ENCODE results near the gene GPR151. TPM values are rescaled to one million over a fixed set of nuclear protein-coding genes. Genes with fewer than 3 reads are reported as not detected.

Gene GPR151
- total RNA-seq, 3 donors from 2014 or later (not counting 1 experiment from before 2014, with no cell fraction given), result not detected

DNA sequence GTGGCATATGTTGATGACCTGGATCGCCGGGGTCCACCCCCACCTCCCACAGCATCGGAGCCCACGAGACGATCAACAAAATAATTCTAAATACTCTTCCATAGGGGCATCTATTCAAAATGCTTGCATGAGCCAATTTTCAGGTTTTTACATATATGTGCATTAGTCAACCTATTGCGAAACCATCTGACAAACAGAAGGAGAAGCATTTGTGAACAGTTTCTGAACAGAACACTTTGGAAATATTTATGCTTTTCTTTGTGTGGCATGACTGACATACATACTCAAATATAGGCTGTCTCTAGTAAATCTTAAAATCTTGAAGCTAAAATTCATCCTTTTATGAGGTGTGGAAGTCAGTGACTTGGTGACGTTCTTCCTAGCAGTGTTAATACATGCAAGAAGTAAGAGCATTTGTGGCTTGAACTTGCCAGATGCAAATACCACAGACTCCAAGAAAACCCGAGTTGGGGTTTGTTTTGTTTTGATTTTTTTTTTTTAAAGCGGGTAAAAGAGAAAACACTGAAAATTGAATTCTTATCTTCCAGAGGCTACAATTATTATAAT is 5.3 kb downstream of the GPR151 start:
- no peaks in the 10 kb centered on the region for H3K27me3 ChIP-seq (ENCODE audit: control insufficient read depth, insufficient read depth, low read length)
- no peaks in the 10 kb centered on the region for H3K9me3 ChIP-seq (ENCODE audit: control insufficient read depth, insufficient read depth, low read length)
- no peaks in the 10 kb centered on the region for H3K4me1 Mint-ChIP-seq
- no peak overlapping the region for H3K27ac Mint-ChIP-seq
- H3K4me3 ChIP-seq (ENCODE audit: low read length), result no peak overlapping the region
- H3K27me3 Mint-ChIP-seq (ENCODE audit: low read depth in 2 of 2), result no peaks in the 10 kb centered on the region
- peaks cover 61% of the 10 kb centered on the region for H3K36me3 ChIP-seq (ENCODE audit: control insufficient read depth, insufficient read depth, low read length)
- ATAC-seq (no peak), DNase-seq (no peak)
- no peak overlapping the region for H3K27ac ChIP-seq (ENCODE audit: low read length)
- no peaks in the 10 kb centered on the region for H3K9me3 Mint-ChIP-seq
- no peaks in the 10 kb centered on the region for H3K4me1 ChIP-seq (ENCODE audit: control insufficient read depth, insufficient read depth, low read length)
- peaks cover 14% of the 10 kb centered on the region for H3K36me3 Mint-ChIP-seq
- 94% methylated on average over 7 of the region's 9 CpGs for WGBS (ENCODE audit: insufficient coverage)
- TF ChIP-seq, protein P1, sequence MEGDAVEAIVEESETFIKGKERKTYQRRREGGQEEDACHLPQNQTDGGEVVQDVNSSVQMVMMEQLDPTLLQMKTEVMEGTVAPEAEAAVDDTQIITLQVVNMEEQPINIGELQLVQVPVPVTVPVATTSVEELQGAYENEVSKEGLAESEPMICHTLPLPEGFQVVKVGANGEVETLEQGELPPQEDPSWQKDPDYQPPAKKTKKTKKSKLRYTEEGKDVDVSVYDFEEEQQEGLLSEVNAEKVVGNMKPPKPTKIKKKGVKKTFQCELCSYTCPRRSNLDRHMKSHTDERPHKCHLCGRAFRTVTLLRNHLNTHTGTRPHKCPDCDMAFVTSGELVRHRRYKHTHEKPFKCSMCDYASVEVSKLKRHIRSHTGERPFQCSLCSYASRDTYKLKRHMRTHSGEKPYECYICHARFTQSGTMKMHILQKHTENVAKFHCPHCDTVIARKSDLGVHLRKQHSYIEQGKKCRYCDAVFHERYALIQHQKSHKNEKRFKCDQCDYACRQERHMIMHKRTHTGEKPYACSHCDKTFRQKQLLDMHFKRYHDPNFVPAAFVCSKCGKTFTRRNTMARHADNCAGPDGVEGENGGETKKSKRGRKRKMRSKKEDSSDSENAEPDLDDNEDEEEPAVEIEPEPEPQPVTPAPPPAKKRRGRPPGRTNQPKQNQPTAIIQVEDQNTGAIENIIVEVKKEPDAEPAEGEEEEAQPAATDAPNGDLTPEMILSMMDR (IDR thresholded peaks at IDR 0.05), result no peak
- no peak overlapping the region for H3K4me3 Mint-ChIP-seq
- intact Hi-C loops (cut with micrococcal nuclease), result no loop called here

DNA sequence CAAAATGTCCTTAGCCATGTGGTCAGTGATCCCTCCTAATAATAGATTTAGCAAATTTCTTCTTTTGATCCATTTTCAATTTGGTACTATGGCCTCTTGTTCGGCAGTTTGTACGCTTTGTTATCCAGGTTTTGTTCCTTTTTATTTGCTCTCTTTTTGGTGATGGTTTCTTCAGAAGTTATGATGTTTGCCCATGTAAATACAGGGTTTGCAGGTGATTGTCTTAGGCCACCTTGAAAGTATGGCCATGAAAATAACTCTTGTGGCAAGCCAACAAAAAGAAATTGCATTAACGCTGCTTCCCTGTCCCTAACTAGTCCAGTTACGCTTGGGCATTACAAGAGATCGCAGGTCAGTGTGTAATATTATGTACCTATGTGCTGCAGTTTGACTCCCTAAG is 8.6 kb downstream of the GPR151 start:
- H3K27ac Mint-ChIP-seq, result no peak overlapping the region

DNA sequence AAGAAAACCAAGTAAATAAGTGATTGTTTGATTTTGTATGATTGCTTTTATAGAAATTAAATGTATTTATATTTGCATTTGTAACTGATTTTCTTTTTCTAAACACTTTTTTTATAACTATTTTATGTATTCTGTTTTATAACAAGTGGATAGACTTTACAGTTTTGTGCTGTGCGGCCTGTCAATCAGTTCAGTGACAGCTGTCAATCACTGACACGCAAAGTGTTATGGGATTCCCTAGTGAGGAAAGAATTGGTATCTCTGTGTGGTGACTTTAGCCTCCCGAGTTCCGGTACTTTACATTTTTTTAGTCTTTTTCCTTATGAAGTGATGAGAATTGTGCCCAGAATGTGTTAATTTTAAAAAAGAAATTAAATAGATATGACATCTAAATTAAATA is 16.3 kb downstream of the GPR151 start:
- Histone ChIP-seq H3K36me3 (ENCODE audit: control insufficient read depth, insufficient read depth, low read length) (peaks cover 39% of the 10 kb centered on the region), H3K4me1 (ENCODE audit: control insufficient read depth, insufficient read depth, low read length) (no peaks in the 10 kb centered on the region), H3K27ac (ENCODE audit: low read length) (no peak overlapping the region), H3K9me3 (ENCODE audit: control insufficient read depth, insufficient read depth, low read length) (no peaks in the 10 kb centered on the region), H3K4me3 (ENCODE audit: low read length) (no peak overlapping the region), H3K27me3 (ENCODE audit: control insufficient read depth, insufficient read depth, low read length) (no peaks in the 10 kb centered on the region)
- Mint-ChIP-seq H3K4me1 (peaks cover 0 to 5% of the 10 kb centered on the region in 2 donors), H3K36me3 (peaks cover 7% of the 10 kb centered on the region), H3K27ac (no peak overlapping the region), H3K9me3 (no peaks in the 10 kb centered on the region), H3K4me3 (no peak overlapping the region), H3K27me3 (ENCODE audit: low read depth in 2 of 2) (no peaks in the 10 kb centered on the region)
- WGBS (ENCODE audit: insufficient coverage), result 96% methylated on average over 4 of the region's 4 CpGs
- ATAC-seq (no peak), DNase-seq (no peak)
- intact Hi-C loops (cut with micrococcal nuclease), result no loop called here
- TF ChIP-seq, protein P1 (IDR thresholded peaks at IDR 0.05), result no peak

More for the DNA sequence above, 8.6 kb downstream of the GPR151 start:
- Mint-ChIP-seq H3K4me1 (peaks cover 0 to 5% of the 10 kb centered on the region in 2 donors), H3K27me3 (ENCODE audit: low read depth in 2 of 2) (no peaks in the 10 kb centered on the region), H3K9me3 (no peaks in the 10 kb centered on the region), H3K4me3 (no peak overlapping the region), H3K36me3 (peaks cover 21% of the 10 kb centered on the region)
- Histone ChIP-seq H3K27ac (ENCODE audit: low read length) (no peak overlapping the region), H3K36me3 (ENCODE audit: control insufficient read depth, insufficient read depth, low read length) (peaks cover 81% of the 10 kb centered on the region), H3K27me3 (ENCODE audit: control insufficient read depth, insufficient read depth, low read length) (no peaks in the 10 kb centered on the region), H3K4me1 (ENCODE audit: control insufficient read depth, insufficient read depth, low read length) (no peaks in the 10 kb centered on the region), H3K9me3 (ENCODE audit: control insufficient read depth, insufficient read depth, low read length) (no peaks in the 10 kb centered on the region), H3K4me3 (ENCODE audit: low read length) (no peak overlapping the region)
- WGBS (ENCODE audit: insufficient coverage), result 100% methylated on average over 4 of the region's 5 CpGs
- ATAC-seq (no peak), DNase-seq (no peak)
- TF ChIP-seq, protein P1 (IDR thresholded peaks at IDR 0.05), result no peak
- intact Hi-C loops (cut with micrococcal nuclease), result no loop called here

DNA sequence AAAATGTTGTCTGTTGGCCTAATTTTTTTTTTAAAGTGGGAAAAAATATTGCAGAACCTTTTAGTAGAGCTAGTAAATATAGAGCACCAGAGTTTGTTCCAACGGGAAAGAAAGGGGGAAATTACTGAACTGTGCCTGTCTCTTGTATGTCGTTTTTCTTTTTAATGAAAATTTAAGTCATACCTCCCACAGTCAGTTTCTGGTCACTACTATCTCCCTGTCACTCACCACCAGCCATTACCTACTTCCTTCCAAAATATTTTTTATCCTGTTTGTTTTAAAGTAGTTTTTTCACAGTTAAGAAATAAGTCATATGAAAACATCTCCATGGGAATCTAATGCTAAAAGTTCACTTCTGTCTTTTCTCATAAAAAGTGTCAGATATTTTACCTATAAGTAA is 21.3 kb downstream of the GPR151 start:
- Histone ChIP-seq H3K36me3 (ENCODE audit: control insufficient read depth, insufficient read depth, low read length) (peaks cover 37% of the 10 kb centered on the region), H3K27ac (ENCODE audit: low read length) (no peak overlapping the region), H3K4me3 (ENCODE audit: low read length) (no peak overlapping the region), H3K4me1 (ENCODE audit: control insufficient read depth, insufficient read depth, low read length) (no peaks in the 10 kb centered on the region), H3K27me3 (ENCODE audit: control insufficient read depth, insufficient read depth, low read length) (no peaks in the 10 kb centered on the region), H3K9me3 (ENCODE audit: control insufficient read depth, insufficient read depth, low read length) (no peaks in the 10 kb centered on the region)
- no peak overlapping the region for H3K4me3 Mint-ChIP-seq
- TF ChIP-seq, protein P1 (IDR thresholded peaks at IDR 0.05), result no peak
- ATAC-seq, result no peak
- WGBS (ENCODE audit: insufficient coverage), result 72% methylated on average over 2 of the region's 2 CpGs
- no peaks in the 10 kb centered on the region for H3K27me3 Mint-ChIP-seq (ENCODE audit: low read depth in 2 of 2)
- peaks cover 11% of the 10 kb centered on the region for H3K36me3 Mint-ChIP-seq
- H3K4me1 Mint-ChIP-seq, result no peaks in the 10 kb centered on the region
- H3K9me3 Mint-ChIP-seq, result no peaks in the 10 kb centered on the region
- intact Hi-C loops (cut with micrococcal nuclease), result no loop called here
- no peak overlapping the region for H3K27ac Mint-ChIP-seq
- no peak for DNase-seq
